ENCODE results near the gene KRTAP9-9.

GRCh38 chr17:41263212-41263611 is 8.0 kb downstream of the KRTAP9-9 start:
- TF ChIP-seq POLR2A (IDR thresholded peaks at IDR 0.05; ENCODE audit: extremely low read depth, insufficient read length) (no peak), MYC (IDR thresholded peaks at IDR 0.05; ENCODE audit: low read depth, low read length) (no peak)
- TF ChIP-seq, protein P1, sequence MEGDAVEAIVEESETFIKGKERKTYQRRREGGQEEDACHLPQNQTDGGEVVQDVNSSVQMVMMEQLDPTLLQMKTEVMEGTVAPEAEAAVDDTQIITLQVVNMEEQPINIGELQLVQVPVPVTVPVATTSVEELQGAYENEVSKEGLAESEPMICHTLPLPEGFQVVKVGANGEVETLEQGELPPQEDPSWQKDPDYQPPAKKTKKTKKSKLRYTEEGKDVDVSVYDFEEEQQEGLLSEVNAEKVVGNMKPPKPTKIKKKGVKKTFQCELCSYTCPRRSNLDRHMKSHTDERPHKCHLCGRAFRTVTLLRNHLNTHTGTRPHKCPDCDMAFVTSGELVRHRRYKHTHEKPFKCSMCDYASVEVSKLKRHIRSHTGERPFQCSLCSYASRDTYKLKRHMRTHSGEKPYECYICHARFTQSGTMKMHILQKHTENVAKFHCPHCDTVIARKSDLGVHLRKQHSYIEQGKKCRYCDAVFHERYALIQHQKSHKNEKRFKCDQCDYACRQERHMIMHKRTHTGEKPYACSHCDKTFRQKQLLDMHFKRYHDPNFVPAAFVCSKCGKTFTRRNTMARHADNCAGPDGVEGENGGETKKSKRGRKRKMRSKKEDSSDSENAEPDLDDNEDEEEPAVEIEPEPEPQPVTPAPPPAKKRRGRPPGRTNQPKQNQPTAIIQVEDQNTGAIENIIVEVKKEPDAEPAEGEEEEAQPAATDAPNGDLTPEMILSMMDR (IDR thresholded peaks at IDR 0.05; ENCODE audit: low read depth, low read length): no peak
- TF ChIP-seq, protein P2, sequence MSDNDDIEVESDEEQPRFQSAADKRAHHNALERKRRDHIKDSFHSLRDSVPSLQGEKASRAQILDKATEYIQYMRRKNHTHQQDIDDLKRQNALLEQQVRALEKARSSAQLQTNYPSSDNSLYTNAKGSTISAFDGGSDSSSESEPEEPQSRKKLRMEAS (IDR thresholded peaks at IDR 0.05; ENCODE audit: low read depth, low read length): no peak

Measured in NB4 (cell line).